K562 (cell line): ENCODE data around the gene XPNPEP3. TPM values are rescaled to one million over a fixed set of nuclear protein-coding genes. Genes with fewer than 3 reads are reported as not detected.

Experiments
- ATAC-seq: fragments of 200-7000 bp; cut with Tn5 transposase; 3 replicates; pipeline ENCODE4 v1.9.1; 2020; ENCODE audit warnings: moderate library complexity
- BruUV-seq: library from RNA; stranded (reverse); fragments of 400-500 nt; replicated peaks from 2 replicates; lab custom pipeline; 2021; lab: Mats Ljungman, UMichigan
- CTCF ChIA-PET: fragments of 300-600 bp; formaldehyde crosslinking; extraction: SDS; loops from one replicate; lab custom pipeline; 2021; ENCODE audit warnings: low intra/inter-chr PET ratio; lab: Yijun Ruan, JAX
- POLR2A ChIA-PET: fragments of 300-600, 350-650 bp; sonication (Branson Sonifier 250); formaldehyde crosslinking; extraction: SDS; loops from one replicate; lab custom pipeline; 2021; ENCODE audit warnings: antibody characterized with exemption, inconsistent platforms; lab: Yijun Ruan, JAX
- DNase-seq, 4 experiments: peaks; one replicate each; pipeline versions ENCODE4 v3.0.0 to v3.0.0-alpha.2; 2011 to 2018; ENCODE audit warnings: low spot score in 3 of 4, mixed read lengths in 3 of 4; ENCODE audit errors: extremely low read depth in 1 of 4
- FAIRE-seq: peaks from 2 replicates; lab custom pipeline; 2011; peaks lifted over from hg19 to GRCh38; lab: Jason Lieb, UNC
- H2AFZ ChIP-seq: 2 replicates; pipeline ENCODE4 v1.6.0; 2011; ENCODE audit warnings: low read depth, low read length, control low read depth, inconsistent platforms
- H3K27ac ChIP-seq: fragments of 200-600 bp; 3 replicates; pipeline ENCODE4 v1.8.0; 2011; ENCODE audit warnings: low read depth, mild to moderate bottlenecking, control low read depth, inconsistent platforms, low read length, moderate library complexity, mixed read lengths; ENCODE audit errors: extremely low read depth
- H3K27me3 ChIP-seq, 2 experiments: fragments of 300-600 bp in 1 of 2; 2 replicates in 1 of 2; 3 replicates in 1 of 2; pipeline versions ENCODE4 v1.6.0 to v1.8.0; 2011; ENCODE audit warnings: inconsistent platforms in 2 of 2, low read length in 2 of 2, mild to moderate bottlenecking in 1 of 2, mixed read lengths in 1 of 2, moderate library complexity in 1 of 2; ENCODE audit not compliant: control insufficient read depth in 2 of 2, insufficient read depth in 2 of 2
- H3K36me3 ChIP-seq: fragments of 300-600 bp; 3 replicates; pipeline ENCODE4 v1.8.0; 2011; ENCODE audit warnings: mild to moderate bottlenecking, low read length, inconsistent platforms; ENCODE audit not compliant: control insufficient read depth, insufficient read depth
- H3K4me1 ChIP-seq, 2 experiments: fragments of 200-600 bp in 1 of 2; replicated peaks in 1 of 2; 2 replicates in 1 of 2; 3 replicates in 1 of 2; pipeline versions ENCODE4 v1.5.1 to v1.8.0; 2011; ENCODE audit warnings: inconsistent platforms in 2 of 2, low read length in 2 of 2, mild to moderate bottlenecking in 1 of 2, mixed read lengths in 1 of 2, moderate library complexity in 1 of 2; ENCODE audit not compliant: control insufficient read depth in 2 of 2, insufficient read depth in 2 of 2
- H3K4me2 ChIP-seq: 2 replicates; pipeline ENCODE4 v1.6.1; 2011; ENCODE audit warnings: low read length, control low read depth, inconsistent platforms, mixed read lengths; ENCODE audit not compliant: insufficient read depth
- H3K4me3 ChIP-seq: fragments of 200-600 bp; sonication (generic), shearing (Covaris generic); 2 replicates; pipeline ENCODE4 v1.5.1; 2016; ENCODE audit warnings: control low read depth, inconsistent platforms
- H3K79me2 ChIP-seq: fragments of 200-600 bp; 3 replicates; pipeline ENCODE4 v1.8.0; 2011; ENCODE audit warnings: low read length, inconsistent platforms; ENCODE audit not compliant: control insufficient read depth, insufficient read depth
- H3K9ac ChIP-seq, 2 experiments: 2 replicates each; pipeline versions ENCODE4 v1.6.0 to v1.6.1; 2011; ENCODE audit warnings: low read depth in 2 of 2, low read length in 2 of 2, control low read depth in 1 of 2, inconsistent platforms in 1 of 2, mild to moderate bottlenecking in 1 of 2, mixed read lengths in 1 of 2; ENCODE audit not compliant: insufficient read depth in 1 of 2
- H3K9me1 ChIP-seq: one replicate; pipeline ENCODE4 v1.6.0; 2011; ENCODE audit warnings: inconsistent platforms, mild to moderate bottlenecking, low read length, moderate library complexity; ENCODE audit not compliant: control insufficient read depth, insufficient read depth
- H3K9me3 ChIP-seq: replicated peaks from 2 replicates; pipeline ENCODE4 v1.5.1; 2011; ENCODE audit warnings: low read depth, low read length, inconsistent platforms; ENCODE audit not compliant: control insufficient read depth, insufficient read depth
- H4K20me1 ChIP-seq: replicated peaks from 2 replicates; pipeline ENCODE4 v1.6.1; 2011; ENCODE audit warnings: low read length, inconsistent platforms, mixed read lengths; ENCODE audit not compliant: control insufficient read depth, insufficient read depth
- ARID1B ChIP-seq: fragments of 450-650 bp; IDR thresholded peaks from 2 replicates; pipeline ENCODE4 v1.6.1; 2016; ENCODE audit warnings: antibody characterized with exemption, mild to moderate bottlenecking, inconsistent platforms
- BCL6 ChIP-seq: fragments of 250-450 bp; sonication (Bioruptor Pico); IDR thresholded peaks from 2 replicates; pipeline ENCODE4 v1.4.0; 2020
- BDP1 ChIP-seq: IDR thresholded peaks from 3 replicates; pipeline ENCODE4 v1.6.1; 2011; ENCODE audit not compliant: insufficient read length, insufficient read depth
- CHD2 ChIP-seq: IDR thresholded peaks from 2 replicates; pipeline ENCODE4 v1.6.1; 2011; ENCODE audit warnings: low read depth, low read length
- HIVEP1 ChIP-seq: fragments of 250-450 bp; sonication (Bioruptor Pico); IDR thresholded peaks from 2 replicates; pipeline ENCODE4 v1.4.0; 2020; ENCODE audit warnings: mild to moderate bottlenecking
- NCOA1 ChIP-seq: fragments of 450-650 bp; IDR thresholded peaks from 2 replicates; pipeline ENCODE4 v1.6.1; 2016; ENCODE audit warnings: low read depth
- NR2C1 ChIP-seq, 2 experiments: fragments of 450-650 bp; IDR thresholded peaks; 2 replicates each; pipeline ENCODE4 v1.6.1; 2017; ENCODE audit warnings: mild to moderate bottlenecking in 2 of 2, antibody characterized with exemption in 1 of 2, inconsistent platforms in 1 of 2, missing compliant biosample characterization in 1 of 2, missing genetic modification characterization in 1 of 2
- POLR2AphosphoS5 ChIP-seq: IDR thresholded peaks from 2 replicates; pipeline ENCODE4 v1.6.1; 2011; ENCODE audit warnings: mild to moderate bottlenecking, low read depth, low read length, moderate library complexity; ENCODE audit not compliant: control insufficient read depth, insufficient read depth
- PYGO2 ChIP-seq: fragments of 450-650 bp; IDR thresholded peaks from 2 replicates; pipeline ENCODE4 v1.6.1; 2016; ENCODE audit warnings: mild to moderate bottlenecking, missing genetic modification characterization, moderate library complexity, missing compliant biosample characterization
- ZNF354B ChIP-seq: fragments of 250-450 bp; sonication (Bioruptor Pico); IDR thresholded peaks from 2 replicates; pipeline ENCODE4 v1.4.0; 2020
- WGBS: fragments of 100-300 bp; shearing (Covaris generic); methylation state at CpG from one replicate; pipeline ENCODE4 v1.1.6; 2016; ENCODE audit warnings: low coverage, mixed read lengths; ENCODE audit not compliant: insufficient coverage; ENCODE audit errors: missing lambda C conversion rate; 5-methylcytosine and 5-hydroxymethylcytosine counted together
- in situ Hi-C: fragments of 300-500 bp; cut with MboI; formaldehyde crosslinking; loops from 4 replicates; pipeline ENCODE4 v1.15.0; 2018; ENCODE audit warnings: inconsistent platforms, mixed read lengths
- intact Hi-C: fragments of 100-400 bp; cut with micrococcal nuclease; formaldehyde crosslinking; loops from 2 replicates; pipeline ENCODE4 v1.14.2; 2022
- polyA plus RNA-seq, 8 experiments: library from polyadenylated mRNA; depleted of rRNA in 4 of 8; stranded (reverse) in 5 of 8; unstranded in 3 of 8; fragments of >200 nt; fragmentation: Nextera tagmentation in 2 of 8; fragmentation: Illumina TruSeq in 1 of 8; extraction: Ambion mirVana in 2 of 8; extraction: Trizol in 1 of 8; gene quantifications; 2 replicates each; pipeline versions ENCODE4 v1.2.1 to v1.2.3, GENCODE V29; 2011 to 2014; ENCODE audit warnings: inconsistent platforms in 1 of 8, missing spikeins in 1 of 8
- total RNA-seq, 7 experiments: library from RNA; depleted of rRNA in 6 of 7; stranded (reverse); fragments of >200 nt in 6 of 7; fragmentation: Illumina TruSeq in 2 of 7; extraction: Trizol in 2 of 7; gene quantifications; 2 replicates each; pipeline versions ENCODE4 v1.2.1 to v1.2.3, GENCODE V29; 2011 to 2021; ENCODE audit warnings: low replicate concordance in 1 of 7

The XPNPEP3 gene
- total and polyA plus RNA-seq, 9 of the 15 experiments (the other 6 are each of a cell fraction or from before 2014, with no cell fraction given): 9.1 to 22.6 (median 15.6) TPM

GRCh38 chr22:40878922-40879321 is 22.0 kb downstream of the XPNPEP3 start:
- H3K4me2 ChIP-seq: no peak overlapping the region
- peaks cover 18% of the 10 kb centered on the region; the same call in 2 of the 3 replicates for H3K36me3 ChIP-seq
- no peak overlapping the region for H2AFZ ChIP-seq
- in situ Hi-C loops: no loop called here
- no peaks in the 10 kb centered on the region for H3K9me3 ChIP-seq
- H3K79me2 ChIP-seq: no peaks in the 10 kb centered on the region
- DNase-seq: no peak
- no TSS peak for BruUV-seq
- no peaks in the 10 kb centered on the region for H3K4me1 ChIP-seq
- POLR2A ChIA-PET: no interaction called here
- WGBS: 100% methylated on average over 2 of the region's 2 CpGs
- H3K9me1 ChIP-seq: no peaks in the 10 kb centered on the region
- no peak overlapping the region for H3K4me3 ChIP-seq
- no peak overlapping the region for H3K9ac ChIP-seq
- H3K27me3 ChIP-seq: no peaks in the 10 kb centered on the region
- intact Hi-C loops: no loop called here
- ATAC-seq: no peak
- TF ChIP-seq NCOA1 (no peak), ZNF354B (CRISPR knock-in tag) (no peak), PYGO2 (tag) (no peak), ARID1B (no peak), CHD2 (no peak), NR2C1 (IDR thresholded peaks at IDR 0.05) (no peak), NR2C1 (tag; IDR thresholded peaks at IDR 0.05) (no peak), HIVEP1 (CRISPR knock-in tag) (no peak), POLR2AphosphoS5 (no peak), BDP1 (no peak), BCL6 (CRISPR knock-in tag) (no peak)
- no peak overlapping the region for H3K27ac ChIP-seq
- CTCF ChIA-PET: no interaction called here
- no peaks in the 10 kb centered on the region for H4K20me1 ChIP-seq
- FAIRE-seq: no peak
